IPS-20b (cell line): ENCODE results near the gene TAOK2.
"Not testable (repeated sequence)": the region's sequence is repeated elsewhere in the genome, so short reads cannot be mapped to it uniquely, and the experiment has no call there.

Experiments used
- H3K27ac ChIP-seq: one replicate; pipeline ENCODE4 v1.5.1; 2013; ENCODE audit warnings: low read length
- H3K27me3 ChIP-seq: 2 replicates; pipeline ENCODE4 v1.6.1; 2013; ENCODE audit warnings: mild to moderate bottlenecking, low read length, inconsistent platforms; ENCODE audit not compliant: insufficient read depth
- H3K36me3 ChIP-seq: 2 replicates; pipeline ENCODE4 v1.6.1; 2013; ENCODE audit warnings: low read depth, mild to moderate bottlenecking, inconsistent platforms, low read length, moderate library complexity; ENCODE audit not compliant: insufficient read depth
- H3K4me1 ChIP-seq: 2 replicates; pipeline ENCODE4 v1.6.1; 2013; ENCODE audit warnings: mild to moderate bottlenecking, control low read depth, inconsistent platforms, low read length, moderate library complexity; ENCODE audit not compliant: insufficient read depth
- H3K4me3 ChIP-seq: 2 replicates; pipeline ENCODE4 v1.5.1; 2013; ENCODE audit warnings: mild to moderate bottlenecking, low read length, inconsistent platforms
- H3K9ac ChIP-seq: 2 replicates; pipeline ENCODE4 v1.6.1; 2013; ENCODE audit warnings: low read depth, mild to moderate bottlenecking, inconsistent platforms, low read length, moderate library complexity
- H3K9me3 ChIP-seq: 2 replicates; pipeline ENCODE4 v1.6.1; 2013; ENCODE audit warnings: mild to moderate bottlenecking, low read depth, low read length, inconsistent platforms; ENCODE audit not compliant: insufficient read depth

The TAOK2 gene

GRCh38 chr16:29973384-29974246 lies at the start of gene TAOK2:
TAOK2 (plus strand) TSS chr16:29973868; CDS start chr16:29977773, 3,905 bp downstream.
- peaks cover 14% of the 10 kb centered on the region for H3K27me3 ChIP-seq
- H3K4me1 ChIP-seq = peaks cover 22% of the 10 kb centered on the region
- H3K9ac ChIP-seq = peak within 1 kb of the TSS; percentile 92
- H3K27ac ChIP-seq = no peak within 1 kb of the TSS
- peaks cover 10% of the 10 kb centered on the region for H3K9me3 ChIP-seq
- peaks cover 27% of the 10 kb centered on the region for H3K36me3 ChIP-seq
- H3K4me3 ChIP-seq = peak within 1 kb of the TSS; percentile 86

DNA sequence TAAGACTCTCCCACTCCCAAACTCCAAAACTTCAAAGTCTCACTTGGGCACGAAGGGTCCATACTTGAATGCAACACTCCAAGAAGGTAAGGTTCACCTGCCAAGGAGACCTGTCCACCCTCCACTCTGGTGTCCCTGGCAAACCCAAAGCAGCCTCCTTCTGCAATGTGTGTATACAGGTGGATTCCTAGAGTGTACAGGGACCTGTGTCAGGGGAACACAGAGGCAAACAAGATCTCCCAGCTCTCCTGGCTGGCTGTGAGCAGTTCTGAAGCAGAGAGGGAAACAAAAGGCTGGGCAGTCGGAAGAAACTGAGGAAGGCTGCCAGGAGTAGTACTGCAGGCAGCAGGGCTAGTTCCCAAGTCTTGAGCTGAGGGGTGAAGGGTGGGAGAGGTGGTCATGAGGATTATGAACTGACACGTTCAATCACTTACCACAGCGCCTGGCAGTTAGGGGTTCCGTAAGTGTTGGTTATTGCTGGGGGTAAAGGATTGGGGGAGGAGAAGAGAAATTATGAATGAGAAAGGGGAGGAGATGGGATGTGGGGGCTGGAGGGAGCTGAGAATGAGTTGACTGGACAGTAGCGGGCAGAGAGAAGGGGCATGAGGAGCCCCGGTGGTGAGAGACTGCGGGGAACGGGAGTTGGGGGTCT lies 48.4 kb upstream of the TAOK2 start:
- peak overlapping the region; percentile 77 for H3K4me3 ChIP-seq
- no peaks in the 10 kb centered on the region for H3K27me3 ChIP-seq
- peaks cover 25% of the 10 kb centered on the region for H3K36me3 ChIP-seq
- no peaks in the 10 kb centered on the region for H3K9me3 ChIP-seq
- peak overlapping the region; percentile 52; the same call in 1 of the 2 replicates for H3K9ac ChIP-seq
- no peak overlapping the region for H3K27ac ChIP-seq
- H3K4me1 ChIP-seq = peaks cover 9% of the 10 kb centered on the region

- Histone ChIP-seq H3K27me3 (no peaks in the 10 kb centered on the region), H3K9me3 (no peaks in the 10 kb centered on the region), H3K9ac (peak within 1 kb of the TSS; percentile 97), H3K36me3 (peaks cover 16% of the 10 kb centered on the region), H3K4me1 (peaks cover 9% of the 10 kb centered on the region), H3K27ac (peak within 1 kb of the TSS; percentile 87), H3K4me3 (peak within 1 kb of the TSS; percentile 77)
Measured at GRCh38 chr16:29925781-29926710, 47.6 kb upstream of the TAOK2 start, which contains the start of gene KCTD13. KCTD13 (minus strand) TSS chr16:29926226; CDS start chr16:29926033, 193 bp downstream.

DNA sequence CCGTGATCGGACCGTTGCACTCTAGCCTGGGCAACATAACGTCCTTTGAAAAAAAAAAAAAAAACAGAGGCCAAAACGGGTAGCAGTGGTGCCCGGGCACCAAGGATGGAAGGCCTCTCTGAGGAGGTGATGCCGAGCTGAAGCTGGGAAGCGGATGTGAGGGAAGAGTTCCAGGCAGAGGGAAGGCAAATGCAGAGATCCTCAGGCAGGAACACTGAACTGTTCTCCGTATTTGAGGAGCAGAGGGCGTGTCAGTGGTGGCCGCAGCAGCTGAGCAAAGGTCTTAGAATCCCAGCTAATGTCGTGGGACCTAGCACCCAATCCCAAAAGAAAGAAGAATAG lies 47.0 kb upstream of the TAOK2 start:
- H3K27me3 ChIP-seq = no peaks in the 10 kb centered on the region
- peak overlapping the region; percentile 77 for H3K4me3 ChIP-seq
- H3K27ac ChIP-seq = peak overlapping the region; percentile 87
- H3K9ac ChIP-seq = peak overlapping the region; percentile 97
- no peaks in the 10 kb centered on the region for H3K9me3 ChIP-seq
- H3K36me3 ChIP-seq = peaks cover 14% of the 10 kb centered on the region
- peaks cover 9% of the 10 kb centered on the region for H3K4me1 ChIP-seq

- H3K36me3 ChIP-seq = peaks cover 9% of the 10 kb centered on the region
- H3K27me3 ChIP-seq = no peaks in the 10 kb centered on the region
- H3K4me3 ChIP-seq = peak overlapping the region; percentile 77
- peaks cover 9% of the 10 kb centered on the region for H3K4me1 ChIP-seq
- H3K27ac ChIP-seq = no peak overlapping the region
- H3K9me3 ChIP-seq = no peaks in the 10 kb centered on the region
- H3K9ac ChIP-seq = peak overlapping the region; percentile 97; the same call in 1 of the 2 replicates
Measured at GRCh38 chr16:29927070-29927905, 46.4 kb upstream of the TAOK2 start.

GRCh38 chr16:29931750-29932149 lies 41.9 kb upstream of the TAOK2 start:
- not testable (repeated sequence) for H3K27ac ChIP-seq, H3K9ac ChIP-seq, H3K36me3 ChIP-seq, H3K4me3 ChIP-seq, H3K4me1 ChIP-seq, H3K9me3 ChIP-seq, H3K27me3 ChIP-seq

DNA sequence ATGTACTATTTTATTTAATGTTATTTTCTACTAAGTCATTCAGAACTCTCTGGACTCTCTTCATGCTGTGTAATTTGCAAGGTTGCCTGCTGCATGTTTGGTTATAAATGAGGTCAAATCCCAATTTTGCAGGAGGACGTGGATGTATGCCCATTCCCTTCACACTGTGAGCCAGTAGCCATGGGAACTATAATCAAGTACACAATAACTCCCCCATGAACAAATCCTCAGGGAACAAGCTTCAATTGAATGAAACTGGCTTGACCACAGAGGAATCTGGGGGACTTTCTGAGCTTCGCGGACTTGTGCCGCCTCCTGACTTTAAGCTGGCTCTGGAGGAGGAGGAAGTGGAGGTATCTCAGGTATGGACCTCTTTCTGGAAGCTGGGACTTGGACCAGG lies 33.0 kb upstream of the TAOK2 start:
- Histone ChIP-seq H3K4me1 (no peaks in the 10 kb centered on the region), H3K9ac (no peak overlapping the region), H3K36me3 (no peaks in the 10 kb centered on the region), H3K27me3 (no peaks in the 10 kb centered on the region), H3K4me3 (no peak overlapping the region), H3K9me3 (no peaks in the 10 kb centered on the region; the same call in 1 of the 2 replicates), H3K27ac (no peak overlapping the region)

DNA sequence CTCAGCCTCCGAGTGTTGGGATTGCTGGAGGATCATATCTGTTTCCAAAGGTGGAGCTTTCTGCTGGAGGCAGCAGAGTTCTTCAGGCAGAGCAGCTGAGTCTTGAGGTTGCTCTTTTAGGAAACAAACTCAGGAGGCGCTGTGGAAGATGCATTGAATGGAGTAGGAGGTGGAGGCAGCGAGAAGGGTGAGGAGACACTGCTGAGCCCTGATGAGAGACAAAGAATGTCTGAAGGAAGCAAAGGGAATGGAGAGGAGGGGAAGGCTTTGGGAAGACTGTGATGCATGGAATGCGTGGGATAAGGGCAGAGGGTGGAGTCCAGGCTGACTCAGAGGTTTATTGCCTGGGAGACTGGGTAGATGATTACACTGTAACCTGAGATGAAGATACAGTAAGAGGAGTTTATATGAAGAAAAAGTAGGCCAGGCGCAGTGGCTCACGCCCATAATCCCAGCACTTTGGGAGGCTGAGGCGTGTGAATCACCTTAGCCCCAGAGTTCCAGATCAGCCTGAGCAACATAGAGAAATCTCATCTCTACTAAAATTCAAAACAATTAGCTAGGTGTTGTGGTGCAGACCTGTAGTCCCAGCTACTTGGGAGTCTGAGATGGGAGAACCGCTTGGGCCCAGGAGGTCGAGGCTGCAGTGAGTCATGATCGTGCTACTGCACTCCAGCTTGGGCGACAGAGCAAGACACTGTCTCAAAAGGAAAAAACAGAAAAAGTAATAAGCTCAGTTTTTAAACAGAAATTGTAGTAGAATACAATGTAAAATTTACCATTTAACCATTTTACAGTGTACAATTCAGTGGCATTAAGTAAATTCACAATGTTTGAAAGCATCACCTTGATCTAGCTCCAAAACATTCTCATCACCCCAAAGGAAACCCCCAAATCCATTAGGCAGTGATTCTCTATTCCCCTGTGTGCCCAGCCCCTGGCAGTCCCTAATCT lies 29.5 kb upstream of the TAOK2 start:
- Histone ChIP-seq H3K27ac (no peak overlapping the region), H3K27me3 (no peaks in the 10 kb centered on the region), H3K9me3 (no peaks in the 10 kb centered on the region; the same call in 1 of the 2 replicates), H3K9ac (no peak overlapping the region), H3K4me3 (no peak overlapping the region), H3K4me1 (no peaks in the 10 kb centered on the region), H3K36me3 (no peaks in the 10 kb centered on the region)

DNA sequence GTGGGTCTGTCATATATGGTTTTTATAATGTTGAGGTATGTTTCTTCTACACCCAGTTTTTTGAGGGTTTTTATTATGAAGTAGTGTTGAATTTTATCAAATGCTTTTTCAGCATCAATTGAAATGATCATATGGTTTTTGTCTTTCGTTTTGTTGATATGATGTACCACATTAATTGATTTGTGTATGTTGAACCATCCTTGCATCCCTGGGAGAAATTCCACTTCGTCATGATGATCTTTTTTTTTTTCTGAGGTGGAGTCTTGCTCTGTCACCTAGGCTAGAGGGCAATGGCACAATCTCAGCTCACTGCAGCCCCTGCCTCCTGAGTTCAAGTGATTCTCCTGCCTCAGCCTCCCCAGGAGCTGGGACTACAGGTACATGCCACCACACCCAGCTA lies 25.8 kb upstream of the TAOK2 start:
- no peaks in the 10 kb centered on the region for H3K9me3 ChIP-seq
- no peak overlapping the region for H3K27ac ChIP-seq
- H3K4me1 ChIP-seq = peaks cover 3% of the 10 kb centered on the region; the same call in 1 of the 2 replicates
- no peak overlapping the region for H3K4me3 ChIP-seq
- no peak overlapping the region for H3K9ac ChIP-seq
- H3K36me3 ChIP-seq = no peaks in the 10 kb centered on the region
- no peaks in the 10 kb centered on the region for H3K27me3 ChIP-seq
